ENCODE results near the gene ATG7. TPM values are rescaled to one million over a fixed set of nuclear protein-coding genes. Genes with fewer than 3 reads are reported as not detected.

ATG7 gene
- total and polyA plus RNA-seq, 10 of the 15 experiments (the other 5 are each of a cell fraction or from before 2014, with no cell fraction given) = 13.5 to 49.5 (median 26.4) TPM

- TF ChIP-seq CBX5 (IDR thresholded peaks at IDR 0.05; ENCODE audit: low read depth) = no peak
- no peak for TF ChIP-seq ZNF622 (IDR thresholded peaks at IDR 0.05)
- TF ChIP-seq CREB1 (IDR thresholded peaks at IDR 0.05; ENCODE audit: low read depth) = no peak
- TF ChIP-seq NR2F1 (conservative IDR thresholded peaks at IDR 0.05) = no peak
- no peak for TF ChIP-seq FOS (IDR thresholded peaks at IDR 0.05; ENCODE audit: borderline replicate concordance, extremely low read depth, insufficient read length)
- no peak for TF ChIP-seq SP1 (IDR thresholded peaks at IDR 0.05; ENCODE audit: low read depth, low read length)
- TF ChIP-seq POU2F2 (IDR thresholded peaks at IDR 0.05; ENCODE audit: borderline replicate concordance, low read depth, low read length) = no peak
These were observed 192.2 kb downstream of the ATG7 start (continued) for GRCh38 chr3:11464356-11464755.

GRCh38 chr3:11465744-11466616 is 193.8 kb downstream of the ATG7 start:
- no peaks in the 10 kb centered on the region for H3K4me1 ChIP-seq (ENCODE audit: control insufficient read depth, insufficient read depth, low read length)
- intact Hi-C loops (cut with micrococcal nuclease; ENCODE audit: unreplicated experiment) (no loop called here), in situ Hi-C loops (cut with MboI) (no loop called here)
- FAIRE-seq (no peak), ATAC-seq (no peak), DNase-seq (ENCODE audit: low read depth, low spot score) (no peak)
- H3K36me3 ChIP-seq (ENCODE audit: control insufficient read depth in 2 of 2, insufficient read depth in 2 of 2, low read length in 1 of 2) = no peaks in the 10 kb centered on the region; a peak in 1 of 4 replicates
- ChIA-PET SMC1A (ENCODE audit: uncharacterized antibody, unreplicated experiment) (no interaction called here), CTCF (no interaction called here), RAD21 (ENCODE audit: unreplicated experiment) (interaction anchor here (0.6 kb wide), 1 partner anchor 159 kb away, joined by 3 read pairs; no protein-coding TSS in a partner anchor), POLR2A (no interaction called here)
- H3K4me3 ChIP-seq = no peak overlapping the region
- WGBS (ENCODE audit: insufficient coverage, insufficient replicate concordance, low lambda C conversion rate, missing lambda C conversion rate) = 94% methylated on average over 9 of the region's 9 CpGs
- no peak overlapping the region for H3K9ac ChIP-seq (ENCODE audit: control insufficient read depth, insufficient read depth, low read length)
- BruUV-seq (replicated peaks) = no TSS peak
- H3K27ac ChIP-seq (ENCODE audit: control insufficient read depth, insufficient read depth) = no peak overlapping the region
- H4K20me1 ChIP-seq (ENCODE audit: control insufficient read depth, insufficient read depth) = no peaks in the 10 kb centered on the region
- no peaks in the 10 kb centered on the region for H3K79me2 ChIP-seq (ENCODE audit: control insufficient read depth, insufficient read depth, low read length)
- no peak overlapping the region for H2AFZ ChIP-seq (ENCODE audit: control insufficient read depth, low read depth, low read length)
- H3K27me3 ChIP-seq (replicated peaks in 1 of 2; ENCODE audit: control insufficient read depth in 2 of 2, insufficient read depth in 2 of 2, low read length in 1 of 2) = no peaks in the 10 kb centered on the region
- H3K9me3 ChIP-seq (replicated peaks; ENCODE audit: control insufficient read depth, insufficient read depth, low read length) = no peaks in the 10 kb centered on the region
- no peak for TF ChIP-seq ZNF622 (IDR thresholded peaks at IDR 0.05)
- TF ChIP-seq CBFB (IDR thresholded peaks at IDR 0.05; ENCODE audit: low read depth) = no peak
- TF ChIP-seq TARDBP (IDR thresholded peaks at IDR 0.05; ENCODE audit: borderline replicate concordance) = no peak
- no peak overlapping the region for H3K4me2 ChIP-seq (ENCODE audit: control insufficient read depth, insufficient read depth)
